Trophoblast cell (in vitro differentiated cells and primary cell): Measurements from ENCODE around the gene LSS.

Experiments
- DNase-seq, 2 donors: peaks; one replicate each; pipeline ENCODE4 v3.0.0-alpha.2; 2016
- H2AFZ ChIP-seq: 2 replicates; pipeline ENCODE4 v1.6.1; 2013; ENCODE audit warnings: low read length, moderate library complexity, mild to moderate bottlenecking; ENCODE audit not compliant: insufficient read depth, poor library complexity
- H2AK5ac ChIP-seq: 2 replicates; pipeline ENCODE4 v1.6.1; 2013; ENCODE audit warnings: mild to moderate bottlenecking, low read length
- H2BK120ac ChIP-seq: 2 replicates; pipeline ENCODE4 v1.6.1; 2013; ENCODE audit warnings: low read length, mild to moderate bottlenecking, moderate library complexity; ENCODE audit not compliant: insufficient read depth, poor library complexity
- H2BK12ac ChIP-seq: 2 replicates; pipeline ENCODE4 v1.6.1; 2013; ENCODE audit warnings: mild to moderate bottlenecking, low read length, moderate library complexity
- H2BK5ac ChIP-seq: 2 replicates; pipeline ENCODE4 v1.6.1; 2013; ENCODE audit warnings: low read length, low read depth, moderate library complexity, mild to moderate bottlenecking; ENCODE audit not compliant: poor library complexity
- H3K14ac ChIP-seq: 2 replicates; pipeline ENCODE4 v1.6.1; 2013; ENCODE audit warnings: mild to moderate bottlenecking, low read length
- H3K18ac ChIP-seq: 2 replicates; pipeline ENCODE4 v1.6.1; 2013; ENCODE audit warnings: mild to moderate bottlenecking, low read length
- H3K23ac ChIP-seq: 2 replicates; pipeline ENCODE4 v1.6.1; 2013; ENCODE audit warnings: low read length
- H3K27ac ChIP-seq: 2 replicates; pipeline ENCODE4 v1.5.1; 2013; ENCODE audit warnings: low read depth, mild to moderate bottlenecking, inconsistent platforms, low read length, moderate library complexity
- H3K27me3 ChIP-seq: 2 replicates; pipeline ENCODE4 v1.6.1; 2013; ENCODE audit warnings: inconsistent platforms, mild to moderate bottlenecking, low read length, moderate library complexity; ENCODE audit not compliant: insufficient read depth
- H3K36me3 ChIP-seq, 2 experiments: 1 replicate in 1 of 2; 2 replicates in 1 of 2; pipeline ENCODE4 v1.6.1; 2013; ENCODE audit warnings: low read length in 2 of 2, mild to moderate bottlenecking in 2 of 2, moderate library complexity in 1 of 2; ENCODE audit not compliant: insufficient read depth in 2 of 2, control insufficient read depth in 1 of 2
- H3K4ac ChIP-seq: 2 replicates; pipeline ENCODE4 v1.6.1; 2013; ENCODE audit warnings: low read depth, mild to moderate bottlenecking, low read length, moderate library complexity
- H3K4me1 ChIP-seq, 2 experiments: 1 replicate in 1 of 2; 2 replicates in 1 of 2; pipeline ENCODE4 v1.6.1; 2013; ENCODE audit warnings: low read length in 2 of 2, mild to moderate bottlenecking in 2 of 2, moderate library complexity in 1 of 2; ENCODE audit not compliant: insufficient read depth in 2 of 2, control insufficient read depth in 1 of 2
- H3K4me2 ChIP-seq: 2 replicates; pipeline ENCODE4 v1.6.1; 2013; ENCODE audit warnings: inconsistent platforms, mild to moderate bottlenecking, low read length, moderate library complexity
- H3K4me3 ChIP-seq: 2 replicates; pipeline ENCODE4 v1.5.1; 2013; ENCODE audit warnings: mild to moderate bottlenecking, low read depth, low read length, inconsistent platforms
- H3K79me1 ChIP-seq: one replicate; pipeline ENCODE4 v1.6.1; 2013; ENCODE audit warnings: low read length
- H3K79me2 ChIP-seq: 2 replicates; pipeline ENCODE4 v1.6.1; 2013; ENCODE audit warnings: low read length, mild to moderate bottlenecking; ENCODE audit not compliant: control insufficient read depth, insufficient read depth, poor library complexity
- H3K9ac ChIP-seq: 2 replicates; pipeline ENCODE4 v1.6.1; 2013; ENCODE audit warnings: mild to moderate bottlenecking, low read length
- H3K9me3 ChIP-seq: 2 replicates; pipeline ENCODE4 v1.6.1; 2013; ENCODE audit warnings: low read depth, mild to moderate bottlenecking, control low read depth, inconsistent platforms, low read length; ENCODE audit not compliant: insufficient read depth
- H4K12ac ChIP-seq: 2 replicates; pipeline ENCODE4 v1.6.1; 2013; ENCODE audit warnings: low read depth, mild to moderate bottlenecking, low read length, moderate library complexity
- H4K8ac ChIP-seq: 2 replicates; pipeline ENCODE4 v1.6.1; 2013; ENCODE audit warnings: low read depth, mild to moderate bottlenecking, low read length, moderate library complexity
- H4K91ac ChIP-seq: one replicate; pipeline ENCODE4 v1.6.1; 2013; ENCODE audit warnings: low read depth, mild to moderate bottlenecking, low read length, moderate library complexity
- WGBS: extraction: QIAGEN DNeasy Blood & Tissue Kit; methylation state at CpG from one replicate; pipeline ENCODE4 v1.1.7; 2013; ENCODE audit warnings: missing lambda C conversion rate; ENCODE audit not compliant: insufficient read length, insufficient coverage; ENCODE audit errors: extremely low coverage; 5-methylcytosine and 5-hydroxymethylcytosine counted together

Gene LSS

GRCh38 chr21:46221664-46222435, 6.7 kb downstream of the LSS start:
- Histone ChIP-seq H2AK5ac (no peak overlapping the region), H3K4ac (no peak overlapping the region), H3K4me2 (no peak overlapping the region), H3K27me3 (no peaks in the 10 kb centered on the region), H3K36me3 (peaks cover 51 to 56% of the 10 kb centered on the region in 2 experiments), H2BK120ac (no peak overlapping the region), H2BK12ac (no peak overlapping the region), H4K12ac (no peak overlapping the region), H4K91ac (no peak overlapping the region), H4K8ac (no peak overlapping the region), H3K27ac (no peak overlapping the region), H3K23ac (no peak overlapping the region), H3K9me3 (peaks cover 5% of the 10 kb centered on the region), H3K79me2 (peaks cover 7% of the 10 kb centered on the region), H3K4me1 (peaks cover 7 to 14% of the 10 kb centered on the region in 2 experiments), H3K9ac (no peak overlapping the region), H3K79me1 (no peaks in the 10 kb centered on the region), H3K4me3 (no peak overlapping the region), H2BK5ac (no peak overlapping the region), H2AFZ (no peak overlapping the region), H3K14ac (no peak overlapping the region), H3K18ac (no peak overlapping the region)
- no CpG with 5 or more reads among the region's 16 CpGs for WGBS
- DNase-seq = no peak

DNA sequence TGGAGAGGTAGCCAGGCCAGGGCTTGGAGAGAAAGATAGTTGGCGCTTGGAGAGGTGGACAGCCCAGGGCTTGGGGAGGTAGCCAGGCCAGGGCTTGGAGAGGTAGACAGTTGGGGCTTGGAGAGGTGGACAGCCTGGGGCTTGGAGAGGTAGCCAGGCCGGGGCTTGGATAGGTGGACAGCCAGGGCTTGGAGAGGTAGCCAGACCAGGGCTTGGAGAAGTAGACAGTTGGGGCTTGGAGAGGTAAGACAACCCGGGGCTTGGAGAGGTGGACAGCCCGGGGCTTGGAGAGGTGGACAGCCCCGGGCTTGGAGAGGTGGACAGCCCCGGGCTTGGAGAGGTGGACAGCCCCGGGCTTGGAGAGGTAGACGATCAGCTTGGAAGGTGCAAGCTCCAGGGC, 7.7 kb downstream of the LSS start:
- H3K4me1 ChIP-seq = peaks cover 4 to 9% of the 10 kb centered on the region in 2 experiments
- H3K23ac ChIP-seq = no peak overlapping the region
- no peak overlapping the region for H2BK120ac ChIP-seq
- peaks cover 55 to 57% of the 10 kb centered on the region in 2 experiments for H3K36me3 ChIP-seq
- no peak overlapping the region for H4K12ac ChIP-seq
- H3K27ac ChIP-seq = no peak overlapping the region
- no peak overlapping the region for H2AK5ac ChIP-seq
- H2BK12ac ChIP-seq = no peak overlapping the region
- WGBS = no CpG with 5 or more reads among the region's 8 CpGs
- no peak for DNase-seq
- no peak overlapping the region for H3K4me3 ChIP-seq
- peaks cover 2% of the 10 kb centered on the region for H3K9me3 ChIP-seq
- H3K9ac ChIP-seq = no peak overlapping the region
- no peak overlapping the region for H2AFZ ChIP-seq
- no peak overlapping the region for H3K4me2 ChIP-seq
- no peak overlapping the region for H4K91ac ChIP-seq
- no peak overlapping the region for H3K4ac ChIP-seq
- H3K14ac ChIP-seq = no peak overlapping the region
- no peak overlapping the region for H4K8ac ChIP-seq
- H3K79me1 ChIP-seq = no peaks in the 10 kb centered on the region
- peaks cover 4% of the 10 kb centered on the region for H3K79me2 ChIP-seq
- no peak overlapping the region for H3K18ac ChIP-seq
- no peaks in the 10 kb centered on the region for H3K27me3 ChIP-seq
- H2BK5ac ChIP-seq = no peak overlapping the region

GRCh38 chr21:46220275-46220810, 8.2 kb downstream of the LSS start:
- Histone ChIP-seq H2BK12ac (no peak overlapping the region), H3K36me3 (peaks cover 59% of the 10 kb centered on the region in 2 experiments), H3K9me3 (peaks cover 2% of the 10 kb centered on the region), H3K4me3 (no peak overlapping the region), H2AFZ (no peak overlapping the region), H3K79me1 (no peaks in the 10 kb centered on the region), H3K27me3 (no peaks in the 10 kb centered on the region), H3K4me1 (peaks cover 4 to 12% of the 10 kb centered on the region in 2 experiments), H2BK120ac (no peak overlapping the region), H3K9ac (no peak overlapping the region), H4K91ac (no peak overlapping the region), H3K18ac (peak overlapping the region; percentile 23), H3K79me2 (peaks cover 4% of the 10 kb centered on the region), H2AK5ac (no peak overlapping the region), H3K4me2 (no peak overlapping the region), H3K23ac (no peak overlapping the region), H3K4ac (no peak overlapping the region), H3K14ac (no peak overlapping the region), H4K8ac (no peak overlapping the region), H3K27ac (no peak overlapping the region), H2BK5ac (no peak overlapping the region), H4K12ac (no peak overlapping the region)
- no CpG with 5 or more reads among the region's 13 CpGs for WGBS
- DNase-seq = no peak

GRCh38 chr21:46219591-46220239, 8.9 kb downstream of the LSS start:
- Histone ChIP-seq H2AK5ac (no peak overlapping the region), H4K8ac (no peak overlapping the region), H2BK12ac (no peak overlapping the region), H3K4ac (no peak overlapping the region), H3K36me3 (peaks cover 64% of the 10 kb centered on the region in 2 experiments), H3K27me3 (no peaks in the 10 kb centered on the region), H3K9me3 (peaks cover 2% of the 10 kb centered on the region), H3K14ac (no peak overlapping the region), H2BK5ac (no peak overlapping the region), H3K18ac (no peak overlapping the region), H4K91ac (no peak overlapping the region), H2AFZ (no peak overlapping the region), H3K79me2 (peaks cover 4% of the 10 kb centered on the region), H3K4me3 (no peak overlapping the region), H3K79me1 (no peaks in the 10 kb centered on the region), H3K27ac (no peak overlapping the region), H3K23ac (no peak overlapping the region), H3K9ac (no peak overlapping the region), H3K4me1 (peaks cover 8 to 14% of the 10 kb centered on the region in 2 experiments), H3K4me2 (no peak overlapping the region), H4K12ac (no peak overlapping the region), H2BK120ac (no peak overlapping the region)
- no peak for DNase-seq
- WGBS = no CpG with 5 or more reads among the region's 13 CpGs
